HEK293 (cell line): Measurements from ENCODE around the gene EIF3F.

Experiments
- CTCF ChIA-PET: fragments of 350-600 bp; formaldehyde crosslinking; extraction: SDS; loops from one replicate; lab custom pipeline; 2021; ENCODE audit warnings: antibody characterized with exemption; lab: Yijun Ruan, JAX
- POLR2A ChIA-PET: fragments of 300-600 bp; formaldehyde crosslinking; extraction: SDS; loops from one replicate; lab custom pipeline; 2020; ENCODE audit warnings: antibody characterized with exemption, inconsistent platforms; lab: Yijun Ruan, JAX
- H3K27ac ChIP-seq: fragments of 200-500 bp; sonication (Bioruptor generic); 2 replicates; pipeline ENCODE4 v1.5.1; 2014; ENCODE audit warnings: low read depth, low read length, control low read depth, inconsistent platforms; ENCODE audit errors: extremely low read depth
- H3K36me3 ChIP-seq, 2 experiments: fragments of 200-500 bp in 1 of 2; sonication (Bioruptor generic) in 1 of 2; 1 replicate in 1 of 2; 2 replicates in 1 of 2; pipeline ENCODE4 v1.5.1; 2014 to 2017; ENCODE audit warnings: inconsistent platforms in 2 of 2, low read length in 2 of 2; ENCODE audit not compliant: control insufficient read depth in 2 of 2, insufficient read depth in 1 of 2
- H3K4me1 ChIP-seq: fragments of 200-500 bp; sonication (Bioruptor generic); 2 replicates; pipeline ENCODE4 v1.5.1; 2014; ENCODE audit warnings: mild to moderate bottlenecking, low read length, inconsistent platforms; ENCODE audit not compliant: control insufficient read depth, insufficient read depth
- H3K4me3 ChIP-seq: 2 replicates; pipeline ENCODE4 v1.5.1; 2011; ENCODE audit warnings: low read depth, mild to moderate bottlenecking, control low read depth, low read length, moderate library complexity
- H3K9me3 ChIP-seq: fragments of 200-500 bp; sonication (Bioruptor generic); 2 replicates; pipeline ENCODE4 v1.5.1; 2014; ENCODE audit warnings: low read depth, low read length, inconsistent platforms; ENCODE audit not compliant: control insufficient read depth, insufficient read depth
- ATF2 ChIP-seq: fragments of 450-650 bp; formaldehyde crosslinking; IDR thresholded peaks from 2 replicates; pipeline ENCODE4 v1.5.1; 2016; ENCODE audit warnings: missing biosample characterization, missing genetic modification characterization, low read depth
- ELK4 ChIP-seq: IDR thresholded peaks from 2 replicates; pipeline ENCODE4 v1.6.1; 2011; ENCODE audit warnings: mild to moderate bottlenecking, low read depth, low read length, borderline replicate concordance
- FEZF1 ChIP-seq: fragments of 450-650 bp; formaldehyde crosslinking; IDR thresholded peaks from 2 replicates; pipeline ENCODE4 v1.5.1; 2016; ENCODE audit warnings: missing biosample characterization, missing genetic modification characterization
- GLI2 ChIP-seq: fragments of 450-650 bp; formaldehyde crosslinking; IDR thresholded peaks from 2 replicates; pipeline ENCODE4; 2017; ENCODE audit warnings: missing biosample characterization, missing genetic modification characterization, low read depth, borderline replicate concordance
- HOXA7 ChIP-seq: sonication (generic); formaldehyde crosslinking; IDR thresholded peaks from 2 replicates; pipeline ENCODE4 v1.8.1; 2022; ENCODE audit warnings: missing genetic modification reagents, borderline replicate concordance
- HOXD13 ChIP-seq: sonication (generic); formaldehyde crosslinking; IDR thresholded peaks from 2 replicates; pipeline ENCODE4 v1.8.0; 2022; ENCODE audit warnings: missing genetic modification reagents, borderline replicate concordance
- KLF16 ChIP-seq: fragments of 450-650 bp; formaldehyde crosslinking; IDR thresholded peaks from 2 replicates; pipeline ENCODE4 v1.5.1; 2017; ENCODE audit warnings: missing biosample characterization, missing genetic modification characterization
- SALL2 ChIP-seq: fragments of 450-650 bp; formaldehyde crosslinking; IDR thresholded peaks from 2 replicates; pipeline ENCODE4 v1.5.0; 2017; ENCODE audit warnings: missing biosample characterization, mild to moderate bottlenecking, missing genetic modification characterization, borderline replicate concordance
- ZBTB48 ChIP-seq: fragments of 450-650 bp; formaldehyde crosslinking; IDR thresholded peaks from 2 replicates; pipeline ENCODE4 v1.5.1; 2016; ENCODE audit warnings: missing biosample characterization, missing genetic modification characterization
- ZNF10 ChIP-seq: fragments of 450-650 bp; formaldehyde crosslinking; IDR thresholded peaks from 2 replicates; pipeline ENCODE4 v1.5.1; 2017; ENCODE audit warnings: missing biosample characterization, missing genetic modification characterization
- ZNF16 ChIP-seq: fragments of 450-650 bp; formaldehyde crosslinking; IDR thresholded peaks from 2 replicates; pipeline ENCODE4 v1.5.1; 2016; ENCODE audit warnings: low read depth, missing biosample characterization, missing genetic modification characterization
- ZNF175 ChIP-seq: fragments of 450-650 bp; formaldehyde crosslinking; IDR thresholded peaks from 2 replicates; pipeline ENCODE4 v1.5.1; 2016; ENCODE audit warnings: missing biosample characterization, missing genetic modification characterization
- ZNF24 ChIP-seq: fragments of 450-650 bp; formaldehyde crosslinking; IDR thresholded peaks from 2 replicates; pipeline ENCODE4 v1.5.1; 2016; ENCODE audit warnings: missing biosample characterization, missing genetic modification characterization
- ZNF292 ChIP-seq: fragments of 450-650 bp; formaldehyde crosslinking; IDR thresholded peaks from 2 replicates; pipeline ENCODE4 v1.5.1; 2016; ENCODE audit warnings: low read depth, missing biosample characterization, missing genetic modification characterization, borderline replicate concordance
- ZNF350 ChIP-seq: fragments of 450-650 bp; formaldehyde crosslinking; IDR thresholded peaks from 2 replicates; pipeline ENCODE4 v1.5.0; 2017; ENCODE audit warnings: missing biosample characterization, mild to moderate bottlenecking, missing genetic modification characterization
- ZNF391 ChIP-seq: fragments of 450-650 bp; formaldehyde crosslinking; IDR thresholded peaks from 2 replicates; pipeline ENCODE4 v1.5.1; 2016; ENCODE audit warnings: low read depth, missing biosample characterization, missing genetic modification characterization, borderline replicate concordance
- ZNF558 ChIP-seq: fragments of 450-650 bp; formaldehyde crosslinking; IDR thresholded peaks from 2 replicates; pipeline ENCODE4 v1.5.1; 2016; ENCODE audit warnings: missing biosample characterization, missing genetic modification characterization
- ZNF701 ChIP-seq: fragments of 450-650 bp; formaldehyde crosslinking; IDR thresholded peaks from 2 replicates; pipeline ENCODE4 v1.5.1; 2016; ENCODE audit warnings: missing biosample characterization, missing genetic modification characterization
- ZNF843 ChIP-seq: fragments of 450-650 bp; formaldehyde crosslinking; IDR thresholded peaks from 2 replicates; pipeline ENCODE4 v1.5.1; 2016; ENCODE audit warnings: missing biosample characterization, missing genetic modification characterization
- ZSCAN5A ChIP-seq: fragments of 450-650 bp; formaldehyde crosslinking; IDR thresholded peaks from 2 replicates; pipeline ENCODE4 v1.5.1; 2016; ENCODE audit warnings: missing biosample characterization, missing genetic modification characterization
- TF ChIP-seq, protein P1 (sequence below): fragments of 450-650 bp; formaldehyde crosslinking; IDR thresholded peaks from 2 replicates; pipeline ENCODE4 v1.5.1; 2016; ENCODE audit warnings: missing biosample characterization, missing genetic modification characterization
- TF ChIP-seq, protein P2 (sequence below): fragments of 450-650 bp; formaldehyde crosslinking; IDR thresholded peaks from 2 replicates; pipeline ENCODE4 v1.5.1; 2016; ENCODE audit warnings: missing biosample characterization, missing genetic modification characterization

Gene EIF3F

GRCh38 chr11:8009856-8010255 is 22.7 kb downstream of the EIF3F start:
- TF ChIP-seq ZBTB48 (tag by site-specific recombination) (no peak), ZNF292 (tag by site-specific recombination) (no peak), FEZF1 (tag by site-specific recombination) (no peak), ZNF24 (tag by site-specific recombination) (no peak), GLI2 (tag by site-specific recombination) (no peak)
- TF ChIP-seq, protein P1, sequence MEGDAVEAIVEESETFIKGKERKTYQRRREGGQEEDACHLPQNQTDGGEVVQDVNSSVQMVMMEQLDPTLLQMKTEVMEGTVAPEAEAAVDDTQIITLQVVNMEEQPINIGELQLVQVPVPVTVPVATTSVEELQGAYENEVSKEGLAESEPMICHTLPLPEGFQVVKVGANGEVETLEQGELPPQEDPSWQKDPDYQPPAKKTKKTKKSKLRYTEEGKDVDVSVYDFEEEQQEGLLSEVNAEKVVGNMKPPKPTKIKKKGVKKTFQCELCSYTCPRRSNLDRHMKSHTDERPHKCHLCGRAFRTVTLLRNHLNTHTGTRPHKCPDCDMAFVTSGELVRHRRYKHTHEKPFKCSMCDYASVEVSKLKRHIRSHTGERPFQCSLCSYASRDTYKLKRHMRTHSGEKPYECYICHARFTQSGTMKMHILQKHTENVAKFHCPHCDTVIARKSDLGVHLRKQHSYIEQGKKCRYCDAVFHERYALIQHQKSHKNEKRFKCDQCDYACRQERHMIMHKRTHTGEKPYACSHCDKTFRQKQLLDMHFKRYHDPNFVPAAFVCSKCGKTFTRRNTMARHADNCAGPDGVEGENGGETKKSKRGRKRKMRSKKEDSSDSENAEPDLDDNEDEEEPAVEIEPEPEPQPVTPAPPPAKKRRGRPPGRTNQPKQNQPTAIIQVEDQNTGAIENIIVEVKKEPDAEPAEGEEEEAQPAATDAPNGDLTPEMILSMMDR: no peak
- Histone ChIP-seq H3K27ac (no peak overlapping the region), H3K9me3 (no peaks in the 10 kb centered on the region), H3K4me3 (no peak overlapping the region), H3K36me3 (no peaks in the 10 kb centered on the region), H3K4me1 (no peaks in the 10 kb centered on the region)
- ChIA-PET CTCF (interaction anchor here (3.0 to 11.0 kb wide), 3 partner anchors 23 to 84 kb away, joined by 10 to 532 read pairs (median 44); partner anchors contain the start of gene EIF3F), POLR2A (no interaction called here)

GRCh38 chr11:8011371-8011770 is 24.2 kb downstream of the EIF3F start:
- H3K4me3 ChIP-seq: no peak overlapping the region
- no peak overlapping the region for H3K27ac ChIP-seq
- ChIA-PET CTCF (interaction anchor here (1.2 to 11.0 kb wide), 5 partner anchors 22 to 119 kb away, joined by 3 to 532 read pairs (median 8); partner anchors contain the start of gene EIF3F), POLR2A (interaction anchor here (0.6 kb wide), 1 partner anchor 72 kb away, joined by 3 read pairs; no protein-coding TSS in a partner anchor)
- H3K9me3 ChIP-seq: no peaks in the 10 kb centered on the region
- no peak for TF ChIP-seq KLF16 (tag by site-specific recombination)
- TF ChIP-seq HOXA7 (CRISPR knock-in tag): no peak
- no peak for TF ChIP-seq HOXD13 (CRISPR knock-in tag)
- TF ChIP-seq ZNF391 (tag by site-specific recombination): no peak
- TF ChIP-seq ATF2 (tag by site-specific recombination): no peak
- no peak for TF ChIP-seq ZNF701 (tag by site-specific recombination)
- TF ChIP-seq ZNF558 (tag by site-specific recombination): no peak
- TF ChIP-seq ZNF175 (tag by site-specific recombination): no peak
- TF ChIP-seq ELK4: no peak
- TF ChIP-seq, protein P2, sequence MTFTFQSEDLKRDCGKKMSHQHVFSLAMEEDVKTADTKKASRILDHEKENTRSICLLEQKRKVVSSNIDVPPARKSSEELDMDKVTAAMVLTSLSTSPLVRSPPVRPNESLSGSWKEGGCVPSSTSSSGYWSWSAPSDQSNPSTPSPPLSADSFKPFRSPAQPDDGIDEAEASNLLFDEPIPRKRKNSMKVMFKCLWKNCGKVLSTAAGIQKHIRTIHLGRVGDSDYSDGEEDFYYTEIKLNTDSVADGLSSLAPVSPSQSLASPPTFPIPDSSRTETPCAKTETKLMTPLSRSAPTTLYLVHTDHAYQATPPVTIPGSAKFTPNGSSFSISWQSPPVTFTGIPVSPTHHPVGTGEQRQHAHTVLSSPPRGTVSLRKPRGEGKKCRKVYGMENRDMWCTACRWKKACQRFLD (tag by site-specific recombination): no peak
- no peak for TF ChIP-seq ZNF350 (tag by site-specific recombination)
- no peak for TF ChIP-seq ZNF10 (tag by site-specific recombination)
- no peak for TF ChIP-seq SALL2 (tag by site-specific recombination)
- no peak for TF ChIP-seq ZNF16
- no peak for TF ChIP-seq ZSCAN5A (tag by site-specific recombination)
- no peak for TF ChIP-seq ZNF843 (tag by site-specific recombination)
- no peaks in the 10 kb centered on the region for H3K4me1 ChIP-seq
- no peaks in the 10 kb centered on the region for H3K36me3 ChIP-seq
